ENCODE results near the gene ZNF275.

DNA sequence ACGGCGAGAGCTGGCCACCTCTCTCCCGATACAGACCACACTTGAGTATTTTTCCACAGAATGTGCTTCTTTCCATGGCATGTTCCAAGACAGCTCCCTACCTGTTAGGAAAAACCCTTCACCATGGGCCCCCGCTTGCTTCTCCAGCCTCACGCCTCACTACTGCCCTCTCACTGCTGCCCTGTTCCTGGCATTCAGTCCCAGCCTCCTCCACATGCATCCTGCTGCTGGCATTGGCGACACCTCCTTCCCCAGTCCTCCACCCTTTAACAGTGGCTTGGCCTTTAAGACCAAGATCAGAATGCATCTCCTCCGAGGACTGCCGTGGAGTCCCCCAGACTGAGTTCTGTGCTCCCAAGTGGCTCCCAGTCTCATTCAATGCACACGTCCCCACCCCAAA, 23.1 kb upstream of the ZNF275 start:
- TF ChIP-seq POLR2AphosphoS5 (IDR thresholded peaks at IDR 0.05) (no peak), CTCF (IDR thresholded peaks at IDR 0.05) (no peak)
